ENCODE data around the gene LRCOL1. TPM values are rescaled to one million over a fixed set of nuclear protein-coding genes. Genes with fewer than 3 reads are reported as not detected.
A peak's percentile ranks its signal among the peaks of the same experiment; 100 is the strongest.

Gene LRCOL1
- total RNA-seq, 1 experiment from 2014 or later = 0.24 TPM

DNA sequence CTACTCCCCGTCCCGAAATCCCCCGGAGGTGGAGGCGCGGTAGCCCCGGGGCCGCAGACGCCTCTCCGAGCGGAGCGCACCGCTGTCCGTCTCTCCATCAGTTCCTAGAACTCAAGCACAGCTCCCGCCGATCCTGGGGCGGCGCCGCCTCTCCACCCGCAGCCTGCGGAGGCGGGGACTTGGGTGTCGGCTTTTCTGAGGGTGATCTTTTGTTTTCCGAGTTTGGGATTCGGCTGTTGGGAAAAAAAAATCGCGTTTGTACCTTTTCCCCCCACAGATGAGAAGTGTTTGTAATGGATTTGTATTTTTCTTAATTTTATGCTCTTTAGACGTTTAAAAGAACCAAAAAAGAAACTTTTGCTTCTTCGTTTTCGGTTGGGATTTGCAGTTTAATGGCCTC lies 26.6 kb downstream of the LRCOL1 start:
- Mint-ChIP-seq H3K27ac (no peak overlapping the region), H3K27me3 (ENCODE audit: low read depth) (peaks cover 68% of the 10 kb centered on the region), H3K9me3 (no peaks in the 10 kb centered on the region), H3K4me3 (peak overlapping the region; percentile 78), H3K4me1 (peaks cover 5% of the 10 kb centered on the region), H3K36me3 (0 out of 2 replicates have a peak, but pooled peaks cover 2% of the 10 kb centered on the region)
- ChIA-PET CTCF (interaction anchor here (0.8 to 3.0 kb wide), 5 partner anchors 15 to 169 kb away, joined by 3 to 17 read pairs (median 7); no protein-coding TSS in a partner anchor), POLR2A (interaction anchor here (0.6 kb wide), 1 partner anchor 31 kb away, joined by 3 read pairs; no protein-coding TSS in a partner anchor)
- ATAC-seq = peak; percentile 45
- TF ChIP-seq, protein P1, sequence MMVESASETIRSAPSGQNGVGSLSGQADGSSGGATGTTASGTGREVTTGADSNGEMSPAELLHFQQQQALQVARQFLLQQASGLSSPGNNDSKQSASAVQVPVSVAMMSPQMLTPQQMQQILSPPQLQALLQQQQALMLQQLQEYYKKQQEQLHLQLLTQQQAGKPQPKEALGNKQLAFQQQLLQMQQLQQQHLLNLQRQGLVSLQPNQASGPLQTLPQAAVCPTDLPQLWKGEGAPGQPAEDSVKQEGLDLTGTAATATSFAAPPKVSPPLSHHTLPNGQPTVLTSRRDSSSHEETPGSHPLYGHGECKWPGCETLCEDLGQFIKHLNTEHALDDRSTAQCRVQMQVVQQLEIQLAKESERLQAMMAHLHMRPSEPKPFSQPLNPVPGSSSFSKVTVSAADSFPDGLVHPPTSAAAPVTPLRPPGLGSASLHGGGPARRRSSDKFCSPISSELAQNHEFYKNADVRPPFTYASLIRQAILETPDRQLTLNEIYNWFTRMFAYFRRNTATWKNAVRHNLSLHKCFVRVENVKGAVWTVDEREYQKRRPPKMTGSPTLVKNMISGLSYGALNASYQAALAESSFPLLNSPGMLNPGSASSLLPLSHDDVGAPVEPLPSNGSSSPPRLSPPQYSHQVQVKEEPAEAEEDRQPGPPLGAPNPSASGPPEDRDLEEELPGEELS (CRISPR knock-in tag; IDR thresholded peaks at IDR 0.05) = no peak
- no peak for TF ChIP-seq SOX15 (CRISPR knock-in tag; IDR thresholded peaks at IDR 0.05)
- TF ChIP-seq, protein P2, sequence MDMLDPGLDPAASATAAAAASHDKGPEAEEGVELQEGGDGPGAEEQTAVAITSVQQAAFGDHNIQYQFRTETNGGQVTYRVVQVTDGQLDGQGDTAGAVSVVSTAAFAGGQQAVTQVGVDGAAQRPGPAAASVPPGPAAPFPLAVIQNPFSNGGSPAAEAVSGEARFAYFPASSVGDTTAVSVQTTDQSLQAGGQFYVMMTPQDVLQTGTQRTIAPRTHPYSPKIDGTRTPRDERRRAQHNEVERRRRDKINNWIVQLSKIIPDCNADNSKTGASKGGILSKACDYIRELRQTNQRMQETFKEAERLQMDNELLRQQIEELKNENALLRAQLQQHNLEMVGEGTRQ (CRISPR knock-in tag; IDR thresholded peaks at IDR 0.05) = no peak
- no peak for TF ChIP-seq TCF7 (CRISPR knock-in tag; IDR thresholded peaks at IDR 0.05; ENCODE audit: low read depth)
- TF ChIP-seq ZNF138 (CRISPR knock-in tag; conservative IDR thresholded peaks at IDR 0.05) = no peak
- TF ChIP-seq, protein P3, sequence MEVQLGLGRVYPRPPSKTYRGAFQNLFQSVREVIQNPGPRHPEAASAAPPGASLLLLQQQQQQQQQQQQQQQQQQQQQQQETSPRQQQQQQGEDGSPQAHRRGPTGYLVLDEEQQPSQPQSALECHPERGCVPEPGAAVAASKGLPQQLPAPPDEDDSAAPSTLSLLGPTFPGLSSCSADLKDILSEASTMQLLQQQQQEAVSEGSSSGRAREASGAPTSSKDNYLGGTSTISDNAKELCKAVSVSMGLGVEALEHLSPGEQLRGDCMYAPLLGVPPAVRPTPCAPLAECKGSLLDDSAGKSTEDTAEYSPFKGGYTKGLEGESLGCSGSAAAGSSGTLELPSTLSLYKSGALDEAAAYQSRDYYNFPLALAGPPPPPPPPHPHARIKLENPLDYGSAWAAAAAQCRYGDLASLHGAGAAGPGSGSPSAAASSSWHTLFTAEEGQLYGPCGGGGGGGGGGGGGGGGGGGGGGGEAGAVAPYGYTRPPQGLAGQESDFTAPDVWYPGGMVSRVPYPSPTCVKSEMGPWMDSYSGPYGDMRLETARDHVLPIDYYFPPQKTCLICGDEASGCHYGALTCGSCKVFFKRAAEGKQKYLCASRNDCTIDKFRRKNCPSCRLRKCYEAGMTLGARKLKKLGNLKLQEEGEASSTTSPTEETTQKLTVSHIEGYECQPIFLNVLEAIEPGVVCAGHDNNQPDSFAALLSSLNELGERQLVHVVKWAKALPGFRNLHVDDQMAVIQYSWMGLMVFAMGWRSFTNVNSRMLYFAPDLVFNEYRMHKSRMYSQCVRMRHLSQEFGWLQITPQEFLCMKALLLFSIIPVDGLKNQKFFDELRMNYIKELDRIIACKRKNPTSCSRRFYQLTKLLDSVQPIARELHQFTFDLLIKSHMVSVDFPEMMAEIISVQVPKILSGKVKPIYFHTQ (CRISPR knock-in tag; IDR thresholded peaks at IDR 0.05) = no peak
- no peak for TF ChIP-seq ZNF416 (CRISPR knock-in tag; IDR thresholded peaks at IDR 0.05)
- TF ChIP-seq ZNF232 (CRISPR knock-in tag; IDR thresholded peaks at IDR 0.05) = no peak
- no peak for TF ChIP-seq ELF4 (CRISPR knock-in tag; IDR thresholded peaks at IDR 0.05; ENCODE audit: low read depth)
- TF ChIP-seq FOXJ3 (CRISPR knock-in tag; IDR thresholded peaks at IDR 0.05; ENCODE audit: borderline replicate concordance) = no peak
- TF ChIP-seq ESRRA (CRISPR knock-in tag; IDR thresholded peaks at IDR 0.05; ENCODE audit: borderline replicate concordance) = no peak
- TF ChIP-seq, protein P4, sequence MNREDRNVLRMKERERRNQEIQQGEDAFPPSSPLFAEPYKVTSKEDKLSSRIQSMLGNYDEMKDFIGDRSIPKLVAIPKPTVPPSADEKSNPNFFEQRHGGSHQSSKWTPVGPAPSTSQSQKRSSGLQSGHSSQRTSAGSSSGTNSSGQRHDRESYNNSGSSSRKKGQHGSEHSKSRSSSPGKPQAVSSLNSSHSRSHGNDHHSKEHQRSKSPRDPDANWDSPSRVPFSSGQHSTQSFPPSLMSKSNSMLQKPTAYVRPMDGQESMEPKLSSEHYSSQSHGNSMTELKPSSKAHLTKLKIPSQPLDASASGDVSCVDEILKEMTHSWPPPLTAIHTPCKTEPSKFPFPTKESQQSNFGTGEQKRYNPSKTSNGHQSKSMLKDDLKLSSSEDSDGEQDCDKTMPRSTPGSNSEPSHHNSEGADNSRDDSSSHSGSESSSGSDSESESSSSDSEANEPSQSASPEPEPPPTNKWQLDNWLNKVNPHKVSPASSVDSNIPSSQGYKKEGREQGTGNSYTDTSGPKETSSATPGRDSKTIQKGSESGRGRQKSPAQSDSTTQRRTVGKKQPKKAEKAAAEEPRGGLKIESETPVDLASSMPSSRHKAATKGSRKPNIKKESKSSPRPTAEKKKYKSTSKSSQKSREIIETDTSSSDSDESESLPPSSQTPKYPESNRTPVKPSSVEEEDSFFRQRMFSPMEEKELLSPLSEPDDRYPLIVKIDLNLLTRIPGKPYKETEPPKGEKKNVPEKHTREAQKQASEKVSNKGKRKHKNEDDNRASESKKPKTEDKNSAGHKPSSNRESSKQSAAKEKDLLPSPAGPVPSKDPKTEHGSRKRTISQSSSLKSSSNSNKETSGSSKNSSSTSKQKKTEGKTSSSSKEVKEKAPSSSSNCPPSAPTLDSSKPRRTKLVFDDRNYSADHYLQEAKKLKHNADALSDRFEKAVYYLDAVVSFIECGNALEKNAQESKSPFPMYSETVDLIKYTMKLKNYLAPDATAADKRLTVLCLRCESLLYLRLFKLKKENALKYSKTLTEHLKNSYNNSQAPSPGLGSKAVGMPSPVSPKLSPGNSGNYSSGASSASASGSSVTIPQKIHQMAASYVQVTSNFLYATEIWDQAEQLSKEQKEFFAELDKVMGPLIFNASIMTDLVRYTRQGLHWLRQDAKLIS (CRISPR knock-in tag; IDR thresholded peaks at IDR 0.05; ENCODE audit: borderline replicate concordance) = no peak
- TF ChIP-seq, protein P5, sequence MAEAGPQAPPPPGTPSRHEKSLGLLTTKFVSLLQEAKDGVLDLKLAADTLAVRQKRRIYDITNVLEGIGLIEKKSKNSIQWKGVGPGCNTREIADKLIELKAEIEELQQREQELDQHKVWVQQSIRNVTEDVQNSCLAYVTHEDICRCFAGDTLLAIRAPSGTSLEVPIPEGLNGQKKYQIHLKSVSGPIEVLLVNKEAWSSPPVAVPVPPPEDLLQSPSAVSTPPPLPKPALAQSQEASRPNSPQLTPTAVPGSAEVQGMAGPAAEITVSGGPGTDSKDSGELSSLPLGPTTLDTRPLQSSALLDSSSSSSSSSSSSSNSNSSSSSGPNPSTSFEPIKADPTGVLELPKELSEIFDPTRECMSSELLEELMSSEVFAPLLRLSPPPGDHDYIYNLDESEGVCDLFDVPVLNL (CRISPR knock-in tag; IDR thresholded peaks at IDR 0.05; ENCODE audit: borderline replicate concordance, low read depth) = no peak
- TF ChIP-seq, protein P6, sequence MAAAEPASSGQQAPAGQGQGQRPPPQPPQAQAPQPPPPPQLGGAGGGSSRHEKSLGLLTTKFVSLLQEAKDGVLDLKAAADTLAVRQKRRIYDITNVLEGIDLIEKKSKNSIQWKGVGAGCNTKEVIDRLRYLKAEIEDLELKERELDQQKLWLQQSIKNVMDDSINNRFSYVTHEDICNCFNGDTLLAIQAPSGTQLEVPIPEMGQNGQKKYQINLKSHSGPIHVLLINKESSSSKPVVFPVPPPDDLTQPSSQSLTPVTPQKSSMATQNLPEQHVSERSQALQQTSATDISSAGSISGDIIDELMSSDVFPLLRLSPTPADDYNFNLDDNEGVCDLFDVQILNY (CRISPR knock-in tag; IDR thresholded peaks at IDR 0.05) = no peak
- TF ChIP-seq, protein P7, sequence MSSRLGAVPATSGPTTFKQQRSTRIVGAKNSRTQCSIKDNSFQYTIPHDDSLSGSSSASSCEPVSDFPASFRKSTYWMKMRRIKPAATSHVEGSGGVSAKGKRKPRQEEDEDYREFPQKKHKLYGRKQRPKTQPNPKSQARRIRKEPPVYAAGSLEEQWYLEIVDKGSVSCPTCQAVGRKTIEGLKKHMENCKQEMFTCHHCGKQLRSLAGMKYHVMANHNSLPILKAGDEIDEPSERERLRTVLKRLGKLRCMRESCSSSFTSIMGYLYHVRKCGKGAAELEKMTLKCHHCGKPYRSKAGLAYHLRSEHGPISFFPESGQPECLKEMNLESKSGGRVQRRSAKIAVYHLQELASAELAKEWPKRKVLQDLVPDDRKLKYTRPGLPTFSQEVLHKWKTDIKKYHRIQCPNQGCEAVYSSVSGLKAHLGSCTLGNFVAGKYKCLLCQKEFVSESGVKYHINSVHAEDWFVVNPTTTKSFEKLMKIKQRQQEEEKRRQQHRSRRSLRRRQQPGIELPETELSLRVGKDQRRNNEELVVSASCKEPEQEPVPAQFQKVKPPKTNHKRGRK (CRISPR knock-in tag; IDR thresholded peaks at IDR 0.05; ENCODE audit: borderline replicate concordance) = no peak
- TF ChIP-seq, protein P8, sequence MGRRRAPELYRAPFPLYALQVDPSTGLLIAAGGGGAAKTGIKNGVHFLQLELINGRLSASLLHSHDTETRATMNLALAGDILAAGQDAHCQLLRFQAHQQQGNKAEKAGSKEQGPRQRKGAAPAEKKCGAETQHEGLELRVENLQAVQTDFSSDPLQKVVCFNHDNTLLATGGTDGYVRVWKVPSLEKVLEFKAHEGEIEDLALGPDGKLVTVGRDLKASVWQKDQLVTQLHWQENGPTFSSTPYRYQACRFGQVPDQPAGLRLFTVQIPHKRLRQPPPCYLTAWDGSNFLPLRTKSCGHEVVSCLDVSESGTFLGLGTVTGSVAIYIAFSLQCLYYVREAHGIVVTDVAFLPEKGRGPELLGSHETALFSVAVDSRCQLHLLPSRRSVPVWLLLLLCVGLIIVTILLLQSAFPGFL (CRISPR knock-in tag; IDR thresholded peaks at IDR 0.05; ENCODE audit: borderline replicate concordance) = no peak
- DNase-seq (ENCODE audit: low spot score) = peak; percentile 70
